NCI-H2029 treated with DMSO at 0.1 percent for 48 hours (cell line): ENCODE data around the gene CD7.
A peak's percentile ranks its signal among the peaks of the same experiment; 100 is the strongest.

ENCODE experiments used
- DNase-seq: peaks from one replicate; lab custom pipeline; 2025; lab: John Stamatoyannopoulos, UW

CD7 gene

GRCh38 chr17:82298538-82299421 is 18.6 kb downstream of the CD7 start:
- no peak for DNase-seq

DNA sequence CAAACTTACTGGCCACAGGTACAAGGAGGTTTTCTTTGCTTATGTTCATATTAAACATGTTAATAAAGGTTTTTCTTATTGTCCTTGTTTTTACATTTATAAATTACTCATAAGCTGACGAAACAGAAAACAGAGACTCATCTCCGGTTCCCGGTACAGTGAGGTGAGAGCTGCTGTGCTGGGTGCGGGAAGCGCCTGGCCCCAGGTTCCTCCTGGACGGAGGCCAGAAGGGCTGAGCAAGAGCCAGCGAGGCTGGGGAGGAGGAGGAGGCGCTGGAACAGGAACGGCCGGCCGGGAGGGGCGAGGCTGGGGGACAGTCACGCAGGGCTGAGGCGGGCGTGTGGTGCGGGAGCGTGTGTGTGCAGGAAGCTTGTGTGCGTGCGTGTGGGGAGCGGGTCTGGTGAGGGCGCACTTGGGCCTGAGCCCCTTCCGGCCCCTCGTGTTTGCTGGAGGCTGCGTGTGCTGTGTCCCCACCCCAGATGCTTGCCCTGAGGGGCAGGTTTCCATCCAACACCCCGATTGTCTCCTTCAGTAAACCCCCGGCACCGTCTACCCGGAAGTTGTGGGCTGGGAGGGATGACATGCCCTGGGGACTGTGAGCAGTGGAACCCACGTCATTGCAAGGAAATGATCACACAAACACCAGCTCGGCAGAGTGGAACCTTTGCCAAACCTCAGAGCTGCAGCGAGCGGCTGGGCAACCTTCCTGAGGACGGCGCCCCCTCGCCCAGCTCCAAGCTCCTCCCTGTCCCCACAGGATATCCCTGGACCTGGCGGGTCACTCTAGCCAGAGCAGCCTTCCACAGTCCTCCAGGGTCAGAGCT is 19.5 kb downstream of the CD7 start:
- DNase-seq = peak; percentile 62

GRCh38 chr17:82297280-82297713 is 20.1 kb downstream of the CD7 start:
- no peak for DNase-seq

GRCh38 chr17:82296511-82297279 is 20.7 kb downstream of the CD7 start:
- no peak for DNase-seq

DNA sequence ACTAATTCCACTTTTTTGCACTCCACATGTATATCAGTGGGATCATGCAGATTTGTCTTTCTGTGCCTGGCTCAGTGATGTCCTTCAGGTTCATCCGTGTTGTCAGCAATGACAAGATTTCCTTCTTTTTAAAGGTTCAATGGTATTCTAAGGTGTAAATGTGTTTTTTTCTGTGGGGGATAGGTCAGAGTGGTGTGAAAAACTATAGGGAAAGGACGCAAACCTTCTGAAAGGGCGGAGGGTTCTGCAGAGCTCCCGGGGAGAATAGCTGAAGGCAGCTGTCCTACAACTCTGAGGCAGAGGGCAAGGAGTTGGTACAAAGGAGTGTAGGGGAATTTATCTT is 22.0 kb downstream of the CD7 start:
- no peak for DNase-seq

GRCh38 chr17:82294064-82294773 is 23.2 kb downstream of the CD7 start:
- no peak for DNase-seq

GRCh38 chr17:82292251-82293154 is 24.9 kb downstream of the CD7 start:
- peak; percentile 91 for DNase-seq

- DNase-seq = no peak
These were observed 25.7 kb downstream of the CD7 start for GRCh38 chr17:82291582-82292250.

DNA sequence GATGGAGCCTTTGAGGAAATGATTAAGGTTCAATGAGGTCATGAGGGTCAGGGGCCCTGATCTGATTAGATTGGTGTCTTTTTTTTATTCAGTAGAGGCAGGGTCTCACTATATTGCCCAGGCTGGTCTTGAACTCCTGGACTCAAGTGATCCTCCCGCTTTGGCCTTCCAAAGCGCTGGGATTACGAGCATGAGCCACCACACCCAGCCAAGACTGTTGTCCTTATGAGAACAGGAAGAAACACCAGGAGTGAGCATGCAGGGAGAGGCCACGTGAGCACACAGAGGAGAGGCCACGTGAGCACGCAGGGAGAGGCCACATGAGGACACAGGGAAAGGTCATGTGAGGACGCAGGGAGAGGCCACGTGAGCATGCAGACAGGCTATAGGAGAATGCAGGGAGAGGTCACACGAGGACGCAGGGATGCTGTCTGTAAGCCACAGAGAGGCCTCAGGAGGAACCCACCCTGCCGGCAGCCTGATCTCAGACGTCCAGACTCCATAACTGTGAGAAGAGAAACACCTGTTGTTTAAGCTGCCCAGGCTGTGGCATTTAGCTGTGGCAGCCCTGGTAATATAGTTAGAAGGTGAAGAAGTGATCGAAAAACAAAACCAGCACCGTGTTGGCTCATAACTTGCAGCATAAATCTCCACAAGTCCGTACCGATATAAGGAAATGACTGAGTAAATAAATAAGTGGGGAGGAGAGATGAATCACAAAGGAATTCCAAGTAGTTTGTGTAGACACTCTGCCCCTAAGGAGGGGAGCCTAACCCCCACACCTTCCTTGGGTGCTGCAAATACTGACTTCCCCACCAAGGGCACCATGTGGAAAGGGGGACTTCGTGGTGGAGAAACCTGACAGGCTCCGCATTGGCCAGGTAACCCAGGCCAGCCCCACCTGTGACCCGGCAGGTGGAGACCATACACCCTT is 29.3 kb downstream of the CD7 start:
- DNase-seq = peak; percentile 95

- DNase-seq = no peak
These were observed 30.2 kb downstream of the CD7 start for GRCh38 chr17:82287013-82287867.

DNA sequence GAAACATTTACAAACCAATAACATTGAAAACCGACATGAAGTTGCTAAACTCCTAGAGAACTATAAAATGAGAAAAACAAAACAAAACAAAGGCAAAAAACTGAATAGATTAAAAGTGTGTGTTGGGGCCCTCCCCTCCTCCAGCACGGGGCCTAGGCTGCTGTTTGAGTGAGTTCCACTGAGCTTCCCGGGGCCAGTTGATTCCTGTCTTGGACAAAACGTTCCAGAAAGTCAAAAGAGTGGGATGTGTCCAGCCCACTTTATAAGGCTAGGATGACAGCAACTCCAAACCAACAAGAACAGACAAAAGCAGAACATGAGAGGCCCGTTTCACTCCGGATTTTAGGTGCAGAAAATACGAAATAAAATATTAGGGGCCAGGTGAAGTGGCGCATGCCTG is 32.3 kb downstream of the CD7 start:
- DNase-seq = no peak

DNA sequence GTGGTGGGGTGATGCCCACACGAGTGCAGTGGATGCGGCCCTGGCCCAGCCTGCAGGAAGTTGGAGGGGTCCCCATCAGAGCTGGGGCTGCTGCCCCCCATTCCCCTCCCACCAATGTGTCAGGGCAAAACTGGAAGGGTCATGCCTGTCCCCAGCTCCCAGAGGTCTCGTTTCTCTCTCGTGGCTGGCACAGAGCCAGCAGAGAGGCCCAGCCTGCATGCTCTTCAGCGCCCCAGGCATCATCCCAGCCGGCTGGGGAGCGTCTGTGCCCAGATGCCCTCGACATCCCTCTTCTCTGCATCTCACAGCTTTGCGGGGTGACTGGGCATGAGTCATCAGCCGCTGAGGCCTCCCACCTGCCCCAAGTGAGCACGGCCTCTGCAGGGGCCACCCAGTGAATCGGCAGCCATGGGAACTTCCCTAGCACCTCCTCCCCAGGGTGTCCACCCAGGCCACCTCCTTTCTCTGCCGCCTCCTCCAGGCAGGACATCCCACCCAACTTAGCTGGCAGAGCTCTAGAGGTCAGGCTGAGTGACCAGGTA is 34.1 kb downstream of the CD7 start:
- no peak for DNase-seq

GRCh38 chr17:82282239-82283207 is 34.9 kb downstream of the CD7 start:
- no peak for DNase-seq

- DNase-seq = no peak
These were observed 35.7 kb downstream of the CD7 start for GRCh38 chr17:82281502-82282238.

GRCh38 chr17:82281076-82281475 is 36.3 kb downstream of the CD7 start:
- DNase-seq = no peak

- DNase-seq = no peak
These were observed 36.9 kb downstream of the CD7 start for GRCh38 chr17:82280537-82280936.
